OCI-LY7 (cell line): Measurements from ENCODE around the gene PRPF18.

Source experiments
- EZH2phosphoT487 ChIP-seq: fragments of 200-600 bp; sonication (generic); IDR thresholded peaks from 2 replicates; pipeline ENCODE4 v1.6.1; 2018; ENCODE audit warnings: low read depth, borderline replicate concordance, mild to moderate bottlenecking, mixed run types, antibody characterized with exemption, low read length, moderate library complexity, mixed read lengths
- TF ChIP-seq, protein P1 (sequence below): fragments of 200-600 bp; sonication (generic); conservative IDR thresholded peaks from 2 replicates; pipeline ENCODE4 v1.5.1; 2014; ENCODE audit warnings: mild to moderate bottlenecking, antibody characterized with exemption, low read length, moderate library complexity, mixed read lengths

DNA sequence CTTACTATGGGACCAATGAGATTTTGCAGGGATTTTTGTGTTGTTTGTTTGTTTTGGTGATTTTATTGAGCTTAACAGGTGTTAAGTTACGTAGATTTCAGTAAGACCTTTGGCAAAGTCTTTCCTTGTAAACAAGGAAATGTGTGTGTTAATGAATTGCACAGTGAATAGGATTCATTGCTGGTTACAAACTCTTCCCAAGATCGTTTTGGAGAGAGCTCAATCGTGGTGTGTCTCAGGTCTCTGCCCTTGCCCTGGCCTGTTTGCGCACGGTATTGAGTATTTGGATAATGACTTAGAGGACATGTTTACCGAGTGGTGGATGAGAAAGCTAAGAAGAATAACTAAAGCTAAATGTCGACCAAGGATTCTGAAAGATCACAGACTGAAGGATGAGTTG lies 41.9 kb downstream of the PRPF18 start:
- TF ChIP-seq, protein P1, sequence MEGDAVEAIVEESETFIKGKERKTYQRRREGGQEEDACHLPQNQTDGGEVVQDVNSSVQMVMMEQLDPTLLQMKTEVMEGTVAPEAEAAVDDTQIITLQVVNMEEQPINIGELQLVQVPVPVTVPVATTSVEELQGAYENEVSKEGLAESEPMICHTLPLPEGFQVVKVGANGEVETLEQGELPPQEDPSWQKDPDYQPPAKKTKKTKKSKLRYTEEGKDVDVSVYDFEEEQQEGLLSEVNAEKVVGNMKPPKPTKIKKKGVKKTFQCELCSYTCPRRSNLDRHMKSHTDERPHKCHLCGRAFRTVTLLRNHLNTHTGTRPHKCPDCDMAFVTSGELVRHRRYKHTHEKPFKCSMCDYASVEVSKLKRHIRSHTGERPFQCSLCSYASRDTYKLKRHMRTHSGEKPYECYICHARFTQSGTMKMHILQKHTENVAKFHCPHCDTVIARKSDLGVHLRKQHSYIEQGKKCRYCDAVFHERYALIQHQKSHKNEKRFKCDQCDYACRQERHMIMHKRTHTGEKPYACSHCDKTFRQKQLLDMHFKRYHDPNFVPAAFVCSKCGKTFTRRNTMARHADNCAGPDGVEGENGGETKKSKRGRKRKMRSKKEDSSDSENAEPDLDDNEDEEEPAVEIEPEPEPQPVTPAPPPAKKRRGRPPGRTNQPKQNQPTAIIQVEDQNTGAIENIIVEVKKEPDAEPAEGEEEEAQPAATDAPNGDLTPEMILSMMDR: no peak
- TF ChIP-seq EZH2phosphoT487: no peak
